GM23338 (cell line): ENCODE measurements around the gene LARGE1. TPM values are rescaled to one million over a fixed set of nuclear protein-coding genes. Genes with fewer than 3 reads are reported as not detected.

Source experiments
- ATAC-seq: fragments of 200-7000 bp; cut with Tn5 transposase; 3 replicates; pipeline ENCODE4 v1.9.1; 2020
- DNase-seq: peaks from one replicate; pipeline ENCODE4 v3.0.0-alpha.2; 2015; ENCODE audit warnings: low spot score
- H2AFZ ChIP-seq: fragments of 200-600 bp; sonication (generic); 2 replicates; pipeline ENCODE4 v1.8.0; 2016; ENCODE audit warnings: antibody characterized with exemption, mild to moderate bottlenecking, moderate library complexity
- H3F3A ChIP-seq: fragments of 200-600 bp; sonication (generic); replicated peaks from 2 replicates; pipeline ENCODE4 v1.8.0; 2017; ENCODE audit warnings: antibody characterized with exemption, mixed run types, low read depth
- H3K27ac ChIP-seq: fragments of 200-600 bp; sonication (generic); 2 replicates; pipeline ENCODE4 v1.6.1; 2016; ENCODE audit warnings: low read depth
- H3K27me3 ChIP-seq: fragments of 200-600 bp; sonication (generic); 2 replicates; pipeline ENCODE4 v1.8.0; 2016; ENCODE audit warnings: mild to moderate bottlenecking, mixed run types, moderate library complexity; ENCODE audit not compliant: insufficient read depth
- H3K36me3 ChIP-seq: fragments of 200-600 bp; sonication (generic); 2 replicates; pipeline ENCODE4 v1.8.0; 2016; ENCODE audit warnings: mild to moderate bottlenecking; ENCODE audit not compliant: insufficient read depth
- H3K4me1 ChIP-seq: fragments of 200-600 bp; sonication (generic); 2 replicates; pipeline ENCODE4 v1.8.0; 2016; ENCODE audit warnings: mild to moderate bottlenecking, moderate library complexity; ENCODE audit not compliant: insufficient read depth
- H3K4me2 ChIP-seq: fragments of 200-600 bp; sonication (generic); 2 replicates; pipeline ENCODE4 v1.7.1; 2017; ENCODE audit warnings: mixed run types
- H3K4me3 ChIP-seq: fragments of 200-600 bp; sonication (generic); 2 replicates; pipeline ENCODE4 v1.6.1; 2016; ENCODE audit warnings: mixed run types
- H3K79me2 ChIP-seq: fragments of 200-600 bp; sonication (generic); replicated peaks from 2 replicates; pipeline ENCODE4 v1.8.0; 2017; ENCODE audit warnings: mild to moderate bottlenecking; ENCODE audit not compliant: insufficient read depth
- H3K9me2 ChIP-seq: fragments of 200-600 bp; sonication (generic); 2 replicates; pipeline ENCODE4 v1.8.0; 2017; ENCODE audit not compliant: insufficient read depth
- H4K20me1 ChIP-seq: fragments of 200-600 bp; sonication (generic); replicated peaks from 2 replicates; pipeline ENCODE4 v1.8.0; 2017; ENCODE audit warnings: mild to moderate bottlenecking; ENCODE audit not compliant: insufficient read depth
- H3K27ac Mint-ChIP-seq: 2 replicates; pipeline ENCODE4 v1.8.0; 2020; ENCODE audit warnings: inconsistent platforms, mild to moderate bottlenecking, moderate library complexity, mixed read lengths
- H3K27me3 Mint-ChIP-seq: 3 replicates; pipeline ENCODE4 v1.8.0; 2022; ENCODE audit warnings: low read depth, mild to moderate bottlenecking, moderate library complexity, mixed read lengths, inconsistent platforms; ENCODE audit not compliant: insufficient read depth, poor library complexity
- H3K36me3 Mint-ChIP-seq: 3 replicates; pipeline ENCODE4 v1.8.0; 2021; ENCODE audit warnings: low read depth, mild to moderate bottlenecking, inconsistent platforms, moderate library complexity, mixed read lengths
- H3K4me1 Mint-ChIP-seq: 3 replicates; pipeline ENCODE4 v1.8.0; 2020; ENCODE audit warnings: mild to moderate bottlenecking, inconsistent platforms, mixed read lengths
- H3K4me3 Mint-ChIP-seq: 3 replicates; pipeline ENCODE4 v1.8.0; 2021; ENCODE audit warnings: moderate library complexity, mild to moderate bottlenecking, inconsistent platforms, mixed read lengths
- H3K9me3 Mint-ChIP-seq: 3 replicates; pipeline ENCODE4 v1.8.0; 2020; ENCODE audit warnings: moderate library complexity, mild to moderate bottlenecking, inconsistent platforms, mixed read lengths
- CREB1 ChIP-seq: fragments of 250-450 bp; sonication (Bioruptor Pico); IDR thresholded peaks from 2 replicates; pipeline ENCODE4 v1.5.0; 2020; ENCODE audit warnings: low read depth, mild to moderate bottlenecking, moderate library complexity
- ETS1 ChIP-seq: IDR thresholded peaks from 2 replicates; pipeline ENCODE4 v1.6.1; 2016; ENCODE audit warnings: antibody characterized with exemption
- EZH2phosphoT487 ChIP-seq: fragments of 200-600 bp; sonication (generic); IDR thresholded peaks from one replicate; pipeline ENCODE4 v1.8.1; 2018; ENCODE audit warnings: antibody characterized with exemption; ENCODE audit not compliant: unreplicated experiment
- JUNB ChIP-seq: IDR thresholded peaks from one replicate; pipeline ENCODE4 v1.6.1; 2016; ENCODE audit warnings: antibody characterized with exemption; ENCODE audit not compliant: unreplicated experiment
- NANOG ChIP-seq: IDR thresholded peaks from 2 replicates; pipeline ENCODE4 v1.6.1; 2016; ENCODE audit warnings: antibody characterized with exemption, borderline replicate concordance
- STAT1 ChIP-seq: IDR thresholded peaks from one replicate; pipeline ENCODE4 v1.6.1; 2016; ENCODE audit warnings: antibody characterized with exemption; ENCODE audit not compliant: unreplicated experiment
- ZNF114 ChIP-seq: fragments of 250-450 bp; sonication (Bioruptor Pico); IDR thresholded peaks from 2 replicates; pipeline ENCODE4 v1.5.0; 2020; ENCODE audit warnings: mild to moderate bottlenecking, moderate library complexity
- ZNF331 ChIP-seq: fragments of 250-450 bp; sonication (Bioruptor Pico); IDR thresholded peaks from 2 replicates; pipeline ENCODE4 v1.5.0; 2020; ENCODE audit warnings: low read depth, mild to moderate bottlenecking, moderate library complexity
- ZNF462 ChIP-seq: fragments of 250-450 bp; sonication (Bioruptor Pico); IDR thresholded peaks from 2 replicates; pipeline ENCODE4 v1.5.0; 2020; ENCODE audit warnings: mild to moderate bottlenecking, moderate library complexity
- polyA plus RNA-seq: library from polyadenylated mRNA; unstranded; fragments of >200 nt; fragmentation: Nextera tagmentation; extraction: Ambion mirVana; gene quantifications from 2 replicates; pipeline ENCODE4 v1.2.1, GENCODE V29; 2016
- total RNA-seq: library from RNA; depleted of rRNA; stranded (reverse); fragments of >200 nt; shearing (Covaris generic); gene quantifications from 2 replicates; pipeline ENCODE4 v1.2.3, GENCODE V29; 2014

Gene LARGE1
- total and polyA plus RNA-seq, 2 experiments from 2014 or later: 12.8 to 75.6 TPM

- TF ChIP-seq ETS1 (no peak), ZNF114 (CRISPR knock-in tag) (no peak), JUNB (no peak), EZH2phosphoT487 (no peak)
These were observed 320.2 kb downstream of the LARGE1 start (continued) for GRCh38 chr22:33600113-33600512.

GRCh38 chr22:33599596-33599995 lies 320.7 kb downstream of the LARGE1 start:
- Mint-ChIP-seq H3K27ac (no peak overlapping the region), H3K36me3 (peaks cover 48% of the 10 kb centered on the region), H3K9me3 (no peaks in the 10 kb centered on the region), H3K27me3 (peaks cover 4% of the 10 kb centered on the region), H3K4me1 (peaks cover 9% of the 10 kb centered on the region; the same call in 2 of the 3 replicates), H3K4me3 (no peak overlapping the region)
- no peaks in the 10 kb centered on the region for H3K4me1 ChIP-seq
- no peaks in the 10 kb centered on the region for H3F3A ChIP-seq
- ATAC-seq (no peak), DNase-seq (no peak)
- no peak overlapping the region for H2AFZ ChIP-seq
- H4K20me1 ChIP-seq: peaks cover 32% of the 10 kb centered on the region
- H3K27me3 ChIP-seq: no peaks in the 10 kb centered on the region
- H3K36me3 ChIP-seq: no peaks in the 10 kb centered on the region; the same call in none of the 2 replicates
- no peak overlapping the region for H3K4me3 ChIP-seq
- TF ChIP-seq NANOG (no peak), ETS1 (no peak), ZNF331 (CRISPR knock-in tag) (no peak), ZNF114 (CRISPR knock-in tag) (no peak), STAT1 (no peak), ZNF462 (CRISPR knock-in tag) (no peak), CREB1 (CRISPR knock-in tag) (no peak)
- peaks cover 4% of the 10 kb centered on the region; the same call in 1 of the 2 replicates for H3K79me2 ChIP-seq
- no peaks in the 10 kb centered on the region for H3K9me2 ChIP-seq
- H3K27ac ChIP-seq: no peak overlapping the region
- no peak overlapping the region for H3K4me2 ChIP-seq
